Activated CD8-positive, alpha-beta memory T cell treated with anti-CD3 and anti-CD28 coated beads, Interleukin-2, amount 50 U/mL, for 1 hour (primary cell): Measurements from ENCODE around the gene PNMT.

ENCODE experiments used
- DNase-seq: peaks from one replicate; pipeline ENCODE4 v3.0.0-alpha.2; 2020; ENCODE audit errors: extremely low read depth

PNMT gene

GRCh38 chr17:39633570-39634183 is 34.6 kb upstream of the PNMT start:
- DNase-seq = no peak

- DNase-seq = no peak
Observed at GRCh38 chr17:39634384-39634871, 33.8 kb upstream of the PNMT start.

- no peak for DNase-seq
Observed at GRCh38 chr17:39635614-39636176, 32.6 kb upstream of the PNMT start.

GRCh38 chr17:39636587-39636926 is 31.7 kb upstream of the PNMT start:
- no peak for DNase-seq

- DNase-seq = peak; percentile 46
Observed at GRCh38 chr17:39636927-39637736, 31.1 kb upstream of the PNMT start, which contains the start of gene STARD3. TSS of gene STARD3 (plus strand) at chr17:39637144. CDS start at chr17:39653532, 16,388 bp downstream.

GRCh38 chr17:39638317-39638716 is 29.9 kb upstream of the PNMT start:
- DNase-seq = no peak

GRCh38 chr17:39639043-39639442 is 29.2 kb upstream of the PNMT start:
- DNase-seq = no peak

GRCh38 chr17:39639566-39640458 is 28.4 kb upstream of the PNMT start:
- DNase-seq = no peak

GRCh38 chr17:39640591-39641031 is 27.6 kb upstream of the PNMT start:
- no peak for DNase-seq

- DNase-seq = no peak
Observed at GRCh38 chr17:39641097-39641496, 27.2 kb upstream of the PNMT start.

- no peak for DNase-seq
Observed at GRCh38 chr17:39641883-39642282, 26.4 kb upstream of the PNMT start.

GRCh38 chr17:39642291-39643074 is 25.8 kb upstream of the PNMT start:
- DNase-seq = no peak

- no peak for DNase-seq
Observed at GRCh38 chr17:39643271-39643670, 25.0 kb upstream of the PNMT start.

- no peak for DNase-seq
Observed at GRCh38 chr17:39647256-39647655, 21.0 kb upstream of the PNMT start.

GRCh38 chr17:39648616-39649366 is 19.5 kb upstream of the PNMT start:
- DNase-seq = no peak

GRCh38 chr17:39650121-39650579 is 18.1 kb upstream of the PNMT start:
- no peak for DNase-seq

GRCh38 chr17:39651923-39652586 is 16.2 kb upstream of the PNMT start:
- no peak for DNase-seq

GRCh38 chr17:39652587-39653315 is 15.5 kb upstream of the PNMT start:
- DNase-seq = no peak

GRCh38 chr17:39653316-39653661 is 15.0 kb upstream of the PNMT start:
- DNase-seq = no peak
